SIG-M5 treated with dmso at 0.1 percent for 504 hours (cell line): Measurements from ENCODE around the gene SLC13A3.
"Not testable (repeated sequence)": the region's sequence is repeated elsewhere in the genome, so short reads cannot be mapped to it uniquely, and the experiment has no call there.

Experiments used
- DNase-seq: peaks from one replicate; lab custom pipeline; 2025; ENCODE audit not compliant: unreplicated experiment; lab: John Stamatoyannopoulos, UW

The SLC13A3 gene

DNA sequence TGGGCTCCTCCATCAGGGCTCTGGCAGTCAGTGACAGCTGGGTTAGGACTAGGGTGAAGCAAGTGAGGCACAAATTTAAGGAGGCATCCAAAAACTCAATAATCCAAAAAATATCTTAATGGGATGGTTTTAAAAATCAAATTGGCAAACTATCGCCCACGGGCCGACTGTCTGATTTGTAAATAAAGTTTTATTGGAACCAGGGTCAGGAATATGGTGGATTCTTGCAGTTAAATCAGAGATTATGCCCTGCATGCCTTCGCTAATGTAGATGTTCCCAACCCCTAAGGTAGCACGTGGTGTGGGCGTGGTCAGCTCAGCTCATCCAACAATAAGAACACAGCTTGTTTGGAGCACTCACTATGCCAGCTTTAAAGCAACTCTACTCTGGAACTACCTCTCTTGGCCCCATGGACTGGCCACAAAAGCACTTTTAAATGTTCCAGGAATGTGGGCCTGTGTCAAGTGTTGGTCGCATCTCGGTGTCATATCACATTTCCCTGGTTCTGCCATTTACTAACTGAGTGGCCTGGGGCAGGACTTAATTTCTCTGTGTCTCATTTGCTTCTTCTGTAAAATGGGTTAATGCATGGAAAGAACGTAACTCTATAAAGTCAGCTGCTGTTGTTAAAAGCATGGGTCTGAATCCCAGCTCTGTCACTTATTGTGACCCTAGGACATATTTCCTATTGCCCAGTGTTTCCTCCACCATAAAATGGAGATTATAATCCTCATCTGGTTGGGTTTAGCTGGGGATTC lies 31.0 kb upstream of the SLC13A3 start:
- DNase-seq: no peak

DNA sequence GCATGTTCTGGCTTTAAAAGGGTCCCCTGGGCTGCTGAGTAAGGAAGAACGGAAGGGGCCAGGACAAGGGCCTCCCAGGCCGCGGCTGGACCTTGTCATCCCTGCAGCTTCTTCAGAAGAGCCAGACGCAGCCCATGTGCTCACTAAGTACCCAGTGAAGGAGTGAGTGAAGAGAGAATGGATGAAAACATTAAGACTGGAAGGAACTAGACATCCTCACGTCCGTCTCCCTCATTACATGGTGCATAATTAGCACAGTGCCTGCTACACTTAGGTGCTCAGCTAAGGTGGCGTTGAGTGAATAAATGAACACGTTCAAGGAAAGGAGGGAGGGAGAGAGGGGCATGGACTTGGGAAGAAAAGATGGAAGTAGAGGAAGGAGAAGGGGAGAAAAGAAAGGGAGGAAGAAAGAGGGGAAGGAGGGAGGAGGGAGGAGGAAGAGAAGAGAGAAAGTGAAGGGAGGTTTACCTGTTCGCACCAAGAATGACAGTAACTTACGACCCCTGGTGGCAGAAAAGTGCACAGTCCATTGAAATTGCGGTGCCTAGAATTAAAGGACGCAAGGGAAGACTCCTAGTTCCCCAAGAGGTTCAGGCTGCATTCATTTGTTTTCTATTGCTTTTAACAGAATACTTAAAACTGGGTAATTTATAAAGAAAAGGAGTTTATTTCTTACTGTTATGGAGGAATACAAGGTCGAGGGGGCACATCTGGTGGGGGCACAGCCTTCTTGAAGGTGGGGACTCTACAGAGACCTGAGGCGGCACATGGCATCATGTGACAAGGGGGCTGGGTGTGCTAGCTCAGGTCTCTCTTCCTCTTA lies 30.0 kb upstream of the SLC13A3 start:
- peak; percentile 72 for DNase-seq

DNA sequence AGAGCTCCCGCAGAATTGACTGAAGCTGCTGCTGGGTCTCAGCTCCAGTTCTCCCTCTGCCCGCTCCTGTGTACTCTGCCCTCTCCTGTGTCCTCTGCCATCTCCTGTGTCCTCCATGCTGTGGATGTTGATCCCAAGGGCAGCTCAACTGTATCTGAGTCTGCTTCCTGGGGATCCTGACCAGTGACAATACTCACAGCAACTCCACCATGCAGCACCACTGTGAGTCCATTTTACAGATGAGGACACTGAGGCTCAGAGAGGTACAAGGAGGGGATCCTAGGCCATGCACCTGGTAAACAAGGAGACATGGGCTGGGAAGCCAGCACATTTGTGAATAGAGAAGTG lies 29.4 kb upstream of the SLC13A3 start:
- no peak for DNase-seq

DNA sequence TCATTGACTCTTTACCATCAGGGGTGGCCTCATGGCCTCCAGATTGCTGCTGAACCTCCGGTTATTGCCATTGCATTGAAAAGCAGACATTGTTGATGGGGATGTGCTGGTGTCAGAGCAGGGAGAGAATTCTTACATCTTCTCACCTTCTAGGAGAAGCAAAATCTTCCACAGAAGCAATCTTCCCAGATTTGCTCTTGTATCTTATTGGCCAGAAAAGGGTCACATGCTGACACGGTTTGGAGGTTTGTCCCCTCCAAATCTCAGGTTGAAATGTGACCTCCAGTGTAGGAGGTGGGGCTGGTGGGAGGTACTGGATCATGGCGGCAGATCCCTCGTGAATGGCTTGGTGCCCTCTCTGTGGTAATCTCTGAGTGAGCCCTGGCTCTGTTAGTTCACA lies 27.3 kb upstream of the SLC13A3 start:
- no peak for DNase-seq

DNA sequence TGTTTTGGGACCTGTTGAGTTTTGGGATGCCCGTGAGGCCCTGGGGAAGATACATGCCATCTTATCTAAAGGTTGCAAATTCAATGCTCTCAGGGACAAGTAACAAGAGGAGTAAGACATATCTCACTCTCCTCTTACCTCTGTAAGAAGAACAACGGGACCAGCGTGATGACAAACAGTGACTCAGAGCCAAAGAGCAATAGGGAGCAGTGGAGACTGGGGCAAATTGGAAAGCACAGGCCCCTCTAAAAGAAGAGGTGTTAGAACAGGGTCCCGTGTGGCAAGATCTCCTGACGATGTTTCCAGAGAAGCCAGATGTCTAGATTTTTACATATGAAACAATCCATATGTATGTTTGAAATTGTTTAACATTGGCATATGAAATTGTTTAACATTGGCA lies 26.3 kb upstream of the SLC13A3 start:
- DNase-seq: no peak

DNA sequence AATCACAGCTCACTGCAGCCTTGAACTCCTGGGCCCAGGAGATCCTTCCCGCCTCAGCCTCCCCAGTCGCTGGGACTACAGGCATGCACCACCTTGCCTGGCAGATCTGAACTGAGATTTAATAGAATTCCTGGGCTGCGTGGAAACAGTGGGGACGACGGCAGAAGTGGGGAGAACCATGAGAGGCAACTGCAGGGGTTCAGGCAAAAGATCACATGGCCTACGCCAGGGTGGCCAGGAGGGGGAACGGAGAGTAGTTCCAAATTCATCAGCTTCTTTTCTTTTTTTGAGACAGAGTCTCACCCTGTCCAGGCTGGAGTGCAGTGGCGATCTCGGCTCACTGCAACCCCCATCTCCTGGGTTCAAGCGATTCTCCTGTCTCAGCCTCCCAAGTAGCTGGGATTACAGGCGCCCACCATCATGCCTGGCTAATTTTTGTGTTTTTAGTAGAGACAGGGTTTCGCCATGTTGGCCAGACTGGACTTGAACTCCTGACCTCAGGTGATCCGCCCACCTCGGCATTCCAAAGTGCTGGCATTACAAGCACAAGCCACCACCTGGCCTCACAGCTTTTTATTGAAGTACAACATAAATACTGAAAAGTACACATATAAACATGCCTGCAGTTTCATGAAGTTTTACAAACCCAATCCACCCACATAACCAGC lies 25.5 kb upstream of the SLC13A3 start:
- not testable (repeated sequence) for DNase-seq

DNA sequence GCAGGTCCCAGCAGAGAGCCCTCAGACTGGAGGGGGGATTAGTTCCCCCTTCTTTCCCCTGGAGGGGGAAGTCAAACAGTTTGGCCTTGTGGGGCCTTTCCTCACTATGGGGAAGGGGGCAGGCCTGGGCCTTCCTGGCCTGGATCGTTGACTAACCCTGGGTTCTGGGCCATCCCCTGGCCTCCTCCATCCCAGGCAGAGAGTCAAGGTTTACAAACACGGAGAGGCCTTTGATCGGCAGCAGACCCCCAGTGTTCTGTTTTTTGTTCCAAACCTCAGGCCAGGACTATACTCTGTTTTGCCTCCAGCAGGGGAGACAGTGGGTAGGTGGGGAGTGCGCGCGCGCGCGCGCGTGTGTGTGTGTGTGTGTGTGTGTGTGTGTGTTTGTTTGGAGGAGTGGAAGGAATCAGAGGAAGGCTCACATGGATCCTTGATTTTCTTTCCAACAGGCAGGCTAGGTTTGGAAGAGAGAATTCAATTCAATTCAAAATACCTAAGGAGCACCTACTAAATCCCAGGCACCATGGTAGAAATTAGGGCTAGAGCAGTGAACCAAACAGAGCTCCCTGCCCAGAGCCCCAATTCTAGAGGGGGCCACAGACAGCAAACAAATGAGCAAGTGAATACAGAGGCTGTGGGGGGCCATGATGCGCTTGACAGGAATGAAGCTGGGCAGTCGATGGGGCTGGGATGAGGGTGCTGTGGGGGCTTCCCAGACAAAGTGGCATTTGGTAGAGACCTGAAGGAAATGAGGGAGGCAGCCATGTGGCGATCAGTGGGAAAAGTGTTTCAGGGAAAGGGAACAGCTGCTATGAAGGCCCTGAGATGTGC lies 23.2 kb upstream of the SLC13A3 start:
- DNase-seq: no peak

DNA sequence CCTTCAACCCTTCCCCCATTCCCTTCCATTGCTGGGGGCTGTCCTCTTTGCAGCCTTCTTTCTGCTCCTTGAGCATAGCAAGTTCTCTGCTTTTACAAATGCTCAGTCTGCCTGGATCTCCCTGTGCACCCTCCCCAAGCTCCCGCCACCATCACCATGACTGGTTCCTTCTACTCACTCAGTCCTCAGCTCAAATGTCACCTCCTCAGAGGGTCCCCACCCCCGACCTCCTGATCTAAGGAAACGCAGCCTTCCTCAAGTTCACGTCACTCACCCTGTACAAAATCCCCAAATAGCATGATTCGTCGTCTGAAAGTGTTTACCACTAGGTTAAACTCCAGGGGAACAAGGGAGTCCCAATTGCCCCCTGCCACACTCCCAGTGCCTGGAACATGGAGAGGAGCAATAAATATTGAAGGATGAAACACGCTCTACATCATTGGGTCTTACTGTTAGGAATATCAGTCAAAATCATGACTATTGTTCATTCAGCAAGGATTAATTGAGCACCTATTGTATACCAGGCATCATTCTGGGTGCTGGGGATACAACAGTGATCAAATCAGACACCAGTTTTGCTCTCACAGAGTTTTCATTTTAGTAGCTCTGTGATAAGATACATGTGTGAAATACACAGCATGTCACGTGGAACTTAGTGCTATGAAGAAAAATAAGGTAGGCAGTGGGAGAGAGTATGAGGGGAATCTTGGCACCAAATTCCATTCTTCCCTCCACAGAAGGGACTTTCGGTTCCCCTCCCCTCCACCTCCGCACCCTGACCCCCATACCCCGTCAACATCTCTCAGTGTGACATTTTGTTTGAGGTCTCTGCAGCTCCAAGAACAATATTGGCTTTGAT lies 22.4 kb upstream of the SLC13A3 start:
- no peak for DNase-seq

DNA sequence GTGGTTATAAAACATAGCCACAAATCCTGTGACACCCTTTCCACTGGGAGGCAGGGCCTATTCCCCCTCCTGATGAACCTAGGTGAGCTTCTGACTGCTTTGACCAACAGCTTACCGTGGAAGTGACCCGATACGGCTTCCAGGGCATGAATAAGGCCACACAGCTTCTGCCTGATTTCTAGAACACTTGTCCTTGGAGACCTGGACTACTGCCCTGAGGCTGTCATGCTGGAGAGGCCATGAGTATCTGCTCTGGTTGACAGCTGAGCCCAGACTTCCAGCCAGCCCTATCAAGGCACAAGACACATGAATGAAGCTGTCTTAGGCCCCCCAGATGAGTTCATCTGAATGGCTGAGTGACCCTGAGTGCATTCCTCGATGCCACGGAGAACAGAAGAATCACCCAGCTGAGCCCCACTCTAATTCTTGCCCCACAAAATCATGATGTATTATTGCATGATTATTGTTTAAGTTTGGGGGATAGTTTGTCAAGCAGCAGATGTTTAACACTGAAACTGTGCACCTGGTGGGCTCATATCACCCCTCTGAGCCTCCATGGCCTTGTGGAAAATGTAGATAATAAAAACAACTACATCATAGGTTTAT lies 21.4 kb upstream of the SLC13A3 start:
- DNase-seq: no peak

DNA sequence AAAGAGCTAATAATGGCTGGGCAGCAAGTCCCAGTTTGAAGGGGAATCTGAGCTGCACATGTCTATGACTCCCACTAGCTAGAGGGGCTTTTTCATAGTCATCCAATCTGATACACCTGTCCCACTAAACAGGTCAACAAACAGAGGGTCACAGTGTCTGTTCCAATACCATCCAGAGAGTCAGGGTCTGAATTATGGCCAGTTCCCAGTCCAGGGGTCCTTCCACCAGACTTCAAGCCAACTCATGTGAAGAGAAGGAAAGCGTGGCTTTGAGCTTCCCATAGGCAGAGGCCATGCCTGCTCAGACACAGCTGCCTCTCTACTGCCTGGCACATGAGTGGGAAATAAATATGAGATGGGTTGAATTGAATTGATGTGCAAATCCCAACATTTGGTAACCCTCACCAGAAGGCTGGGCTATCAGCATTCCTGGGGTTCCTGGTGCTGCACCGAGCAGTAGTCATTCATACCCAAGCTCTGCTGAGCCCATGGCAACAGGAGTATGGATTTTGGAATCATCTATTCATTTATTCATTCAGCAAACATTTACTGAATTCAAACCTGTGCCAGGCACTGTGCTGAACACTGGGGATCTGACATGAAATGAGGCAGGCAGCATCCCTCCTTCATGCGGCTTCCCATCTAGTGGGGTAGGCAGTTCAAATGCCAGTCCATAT lies 20.7 kb upstream of the SLC13A3 start:
- no peak for DNase-seq

DNA sequence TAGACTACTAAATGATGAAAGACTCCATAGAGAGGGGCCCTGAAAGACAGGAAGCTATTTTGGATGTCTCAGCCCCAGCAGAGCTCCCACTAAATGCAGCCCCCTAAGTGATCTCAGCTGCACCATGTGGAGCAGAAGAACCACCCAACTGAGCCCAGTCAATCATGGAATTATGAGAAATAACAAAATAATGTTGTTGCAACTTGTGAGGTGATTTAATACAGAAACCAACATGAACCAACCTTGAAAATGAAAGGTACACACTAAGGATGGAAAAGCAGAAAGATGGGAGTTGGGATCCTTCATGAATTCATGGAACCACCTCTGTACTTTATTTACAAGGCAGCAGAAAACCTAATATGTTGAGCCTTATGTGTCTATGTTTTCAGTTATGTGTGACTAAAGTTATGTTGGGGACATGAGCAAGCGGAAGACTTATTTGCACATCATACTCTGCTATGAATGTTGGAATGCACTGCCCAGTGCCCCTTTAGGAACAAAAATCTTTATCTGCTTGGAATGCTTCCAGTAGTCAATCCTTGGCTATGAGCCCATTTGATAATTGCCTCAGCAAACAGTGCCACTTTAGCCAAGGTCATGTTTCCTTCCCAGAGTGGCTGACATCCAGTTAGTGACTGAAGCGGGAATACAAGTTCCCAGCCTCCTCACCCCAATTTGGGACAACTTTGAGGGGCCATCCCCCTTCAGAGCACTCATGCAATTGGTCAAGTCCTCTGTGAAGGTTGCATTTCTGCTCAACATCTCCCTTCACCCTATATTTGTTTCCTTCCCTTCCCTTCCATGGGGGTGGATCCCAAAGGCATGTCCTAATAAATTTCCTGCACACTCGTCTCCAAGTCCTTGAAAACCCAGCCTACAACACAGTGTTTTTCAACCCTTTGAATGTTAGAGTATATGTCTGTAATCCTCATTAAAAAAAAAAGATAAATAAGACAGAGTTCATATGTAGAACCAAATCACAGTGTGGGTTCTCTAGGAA lies 19.6 kb upstream of the SLC13A3 start:
- no peak for DNase-seq

DNA sequence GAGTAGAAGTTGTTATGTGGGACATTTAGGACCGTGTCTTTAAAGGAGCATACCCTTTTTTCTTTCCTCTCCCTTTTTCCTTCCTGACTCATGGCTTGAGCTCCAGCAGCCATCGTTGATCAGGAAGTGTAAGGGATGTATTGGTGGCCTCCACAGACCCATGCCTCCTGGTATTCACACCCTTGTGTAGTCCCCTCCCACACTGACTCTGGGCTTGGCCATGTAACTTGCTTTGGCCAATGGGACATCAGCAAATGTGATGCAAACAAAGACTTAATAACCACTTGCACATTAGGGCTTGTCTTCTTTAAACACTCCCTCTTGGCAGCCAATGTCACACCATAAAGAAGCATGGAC lies 18.9 kb upstream of the SLC13A3 start:
- no peak for DNase-seq

DNA sequence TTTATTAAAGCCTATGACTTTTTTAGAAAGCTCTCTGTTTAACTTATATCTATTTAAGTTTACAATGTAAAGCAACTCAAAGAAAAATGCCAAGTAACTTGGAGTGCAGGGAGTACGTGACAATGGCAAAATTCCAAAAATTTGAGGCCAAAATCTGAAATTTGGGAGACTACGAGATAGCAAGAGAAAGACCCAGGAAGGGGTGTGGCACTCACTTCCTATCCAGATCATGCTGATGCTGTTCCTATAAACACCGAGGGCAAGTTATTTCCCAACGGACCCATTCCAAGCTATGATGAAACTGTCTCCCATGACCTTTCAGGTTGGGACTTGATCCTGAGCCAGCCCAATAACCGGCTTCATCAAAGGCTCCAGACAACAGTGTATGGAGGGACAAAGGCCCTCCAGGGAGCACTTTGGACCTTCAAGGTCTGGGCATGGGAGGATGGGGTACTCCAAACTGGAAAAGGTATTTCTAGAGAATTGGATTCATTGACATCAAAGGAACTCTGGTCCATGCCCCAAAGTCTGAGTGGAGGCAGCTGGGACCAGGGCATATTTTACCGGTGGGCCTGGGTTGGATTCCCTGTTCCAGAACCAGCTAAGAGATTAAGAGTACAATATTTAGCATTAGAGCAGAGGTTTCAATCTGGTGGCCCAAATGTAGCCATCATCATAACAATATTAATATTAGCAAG lies 15.7 kb upstream of the SLC13A3 start:
- no peak for DNase-seq

DNA sequence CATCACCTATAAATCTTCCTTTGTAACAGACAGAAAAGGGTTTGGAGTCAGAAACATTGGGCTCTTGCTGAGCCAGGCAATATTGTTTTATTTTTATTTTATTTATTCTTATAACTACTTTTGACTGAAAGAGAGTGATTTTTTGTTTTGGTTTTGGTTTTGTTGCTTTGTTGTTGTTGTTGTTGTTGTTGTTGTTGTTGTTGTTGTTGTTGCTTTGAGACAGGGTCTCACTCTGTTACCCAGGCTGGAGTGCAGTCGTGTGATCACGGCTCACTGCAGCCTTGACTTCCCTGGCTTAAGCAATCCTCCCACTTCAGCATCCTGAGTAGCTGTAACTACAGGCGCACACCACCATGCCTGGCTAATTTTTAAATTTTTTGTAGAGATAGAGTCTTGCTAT lies 15.0 kb upstream of the SLC13A3 start:
- no peak for DNase-seq

DNA sequence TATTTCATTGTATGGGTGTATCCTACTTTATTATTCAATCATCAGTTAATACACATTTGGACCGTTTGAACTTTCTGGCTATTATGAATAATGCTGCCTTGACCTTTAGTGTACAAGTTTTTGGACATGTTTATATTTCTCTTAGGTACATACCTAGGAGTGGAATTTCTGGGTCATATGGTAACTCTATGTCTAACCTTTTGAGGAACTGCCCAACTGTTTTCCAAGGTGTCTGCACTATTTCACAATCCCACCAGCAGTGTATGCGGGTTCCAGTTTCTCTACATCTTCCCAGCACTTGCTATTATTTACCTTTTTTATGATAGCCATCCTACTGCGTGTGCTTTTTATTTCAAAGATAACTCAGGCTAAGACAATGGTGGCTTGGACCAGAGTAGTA lies 14.3 kb upstream of the SLC13A3 start:
- DNase-seq: no peak

DNA sequence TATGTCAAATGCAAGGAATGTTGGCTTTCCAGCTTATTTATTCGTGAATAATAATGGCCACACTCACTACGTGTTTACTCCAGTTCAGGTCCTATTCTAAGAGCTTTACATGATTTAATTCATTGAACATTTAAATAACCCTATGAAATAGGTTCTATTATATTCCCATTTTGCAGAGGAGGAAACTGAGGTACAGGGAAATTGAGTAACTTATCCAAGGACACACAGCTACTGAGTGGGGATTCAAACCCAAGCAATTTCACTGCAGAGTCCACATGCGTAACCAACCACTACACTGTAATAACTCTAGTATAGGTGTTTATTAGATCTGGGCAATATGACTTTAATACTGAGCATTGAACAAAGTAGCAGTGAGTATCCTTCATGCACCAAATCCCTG lies 12.3 kb upstream of the SLC13A3 start:
- DNase-seq: no peak

DNA sequence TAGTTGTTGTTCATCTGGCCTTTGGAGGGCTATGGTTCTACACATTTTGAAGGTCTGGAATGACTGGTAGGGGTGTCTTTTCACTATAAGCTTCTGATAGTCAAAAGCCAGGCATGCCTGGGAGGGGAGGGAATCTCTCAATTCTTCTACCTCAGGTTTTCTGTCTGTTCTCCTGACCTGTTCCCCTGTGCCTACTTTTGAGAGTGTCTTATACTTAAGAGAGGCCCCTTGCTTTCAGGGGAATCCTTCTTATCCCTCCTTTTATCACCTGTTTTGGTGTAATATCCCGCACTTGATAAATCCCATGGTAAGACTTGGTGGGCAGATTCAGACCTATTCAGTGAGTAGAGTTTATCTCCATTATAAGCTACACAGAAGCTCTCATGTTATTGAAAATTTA lies 10.4 kb upstream of the SLC13A3 start:
- no peak for DNase-seq

DNA sequence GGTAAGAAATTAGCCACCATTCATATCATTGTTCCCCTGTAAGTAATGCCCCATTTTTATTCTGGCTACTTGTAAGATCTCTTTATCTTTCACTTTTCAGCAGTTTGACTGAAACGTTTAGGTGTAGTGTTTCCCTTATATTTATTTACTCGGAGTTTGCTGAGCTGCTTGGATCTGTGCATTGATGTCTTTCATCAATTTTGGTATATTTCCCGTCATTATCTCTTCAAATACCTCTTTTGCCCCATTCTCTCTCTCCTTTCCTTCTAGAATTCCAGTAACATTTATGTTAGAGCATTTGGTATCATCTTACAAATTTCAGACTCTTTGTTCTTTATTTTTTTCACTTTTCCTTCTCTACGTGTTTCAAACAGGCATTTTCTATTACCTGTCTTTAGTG lies 9.2 kb upstream of the SLC13A3 start:
- DNase-seq: no peak
